CD4-positive, CD25-positive, alpha-beta regulatory T cell (primary cell): ENCODE data around the gene SEMA3G. TPM values are rescaled to one million over a fixed set of nuclear protein-coding genes. Genes with fewer than 3 reads are reported as not detected.

Experiments used
- ATAC-seq, 2 donors: fragments of 150-1000 bp; cut with Tn5 transposase; one replicate each; pipeline ENCODE4 v1.10.0; 2021; ENCODE audit warnings: low read depth in 2 of 2, moderate number of reproducible peaks in 2 of 2, moderate library complexity in 1 of 2
- DNase-seq, 3 donors: peaks; one replicate each; pipeline versions ENCODE4 v3.0.0 to v3.0.0-alpha.2; 2012 to 2022; ENCODE audit warnings: mixed read lengths in 1 of 3
- H3K27ac ChIP-seq: one replicate; pipeline ENCODE4 v1.7.0; 2013; ENCODE audit warnings: mild to moderate bottlenecking, low read length; ENCODE audit not compliant: insufficient read depth, poor library complexity, severe bottlenecking
- H3K27me3 ChIP-seq: one replicate; pipeline ENCODE4 v1.7.0; 2013; ENCODE audit warnings: low read length; ENCODE audit not compliant: control insufficient read depth, insufficient read depth
- H3K36me3 ChIP-seq: one replicate; pipeline ENCODE4 v1.7.0; 2013; ENCODE audit warnings: mild to moderate bottlenecking, low read length, moderate library complexity; ENCODE audit not compliant: control insufficient read depth, insufficient read depth
- H3K4me1 ChIP-seq: 2 replicates; pipeline ENCODE4 v1.7.0; 2013; ENCODE audit warnings: mild to moderate bottlenecking, low read length; ENCODE audit not compliant: insufficient read depth, control insufficient read depth, poor library complexity, severe bottlenecking
- H3K4me3 ChIP-seq: one replicate; pipeline ENCODE4 v1.7.0; 2013; ENCODE audit warnings: low read depth, mild to moderate bottlenecking, low read length, moderate library complexity
- H3K9me3 ChIP-seq, 2 experiments: 1 replicate in 1 of 2; 2 replicates in 1 of 2; pipeline ENCODE4 v1.7.0; 2013; ENCODE audit warnings: low read length in 2 of 2, mild to moderate bottlenecking in 1 of 2, moderate library complexity in 1 of 2; ENCODE audit not compliant: control insufficient read depth in 2 of 2
- H3K27ac Mint-ChIP-seq, 3 donors: one replicate each; pipeline ENCODE4 v1.8.0; 2020 to 2022; ENCODE audit warnings: mild to moderate bottlenecking in 3 of 3, mixed read lengths in 3 of 3, moderate library complexity in 2 of 3
- H3K27me3 Mint-ChIP-seq: one replicate; pipeline ENCODE4 v1.8.0; 2022; ENCODE audit warnings: mild to moderate bottlenecking, mixed read lengths
- H3K36me3 Mint-ChIP-seq: one replicate; pipeline ENCODE4 v1.8.0; 2020; ENCODE audit warnings: mixed read lengths
- H3K4me1 Mint-ChIP-seq, 4 donors: one replicate each; pipeline ENCODE4 v1.8.0; 2020 to 2022; ENCODE audit warnings: mixed read lengths in 4 of 4, mild to moderate bottlenecking in 1 of 4
- H3K4me3 Mint-ChIP-seq, 4 donors: one replicate each; pipeline ENCODE4 v1.8.0; 2020 to 2022; ENCODE audit warnings: mild to moderate bottlenecking in 4 of 4, mixed read lengths in 4 of 4, moderate library complexity in 3 of 4
- H3K9me3 Mint-ChIP-seq, 7 donors: one replicate each; pipeline ENCODE4 v1.8.0; 2020 to 2022; ENCODE audit warnings: mixed read lengths in 7 of 7, mild to moderate bottlenecking in 3 of 7, moderate library complexity in 2 of 7
- polyA plus RNA-seq, 4 donors: library from polyadenylated mRNA; unstranded; fragments of 300-500 nt; fragmentation: Illumina TruSeq; gene quantifications; one replicate each; pipeline ENCODE4 v1.2.3, GENCODE V29; 2021
- total RNA-seq: library from RNA; stranded (reverse); gene quantifications from one replicate; pipeline ENCODE4 v1.2.3, GENCODE V29; 2022

Gene SEMA3G
- total and polyA plus RNA-seq, 5 donors from 2014 or later: 3.2 to 33.1 (median 3.7) TPM

DNA sequence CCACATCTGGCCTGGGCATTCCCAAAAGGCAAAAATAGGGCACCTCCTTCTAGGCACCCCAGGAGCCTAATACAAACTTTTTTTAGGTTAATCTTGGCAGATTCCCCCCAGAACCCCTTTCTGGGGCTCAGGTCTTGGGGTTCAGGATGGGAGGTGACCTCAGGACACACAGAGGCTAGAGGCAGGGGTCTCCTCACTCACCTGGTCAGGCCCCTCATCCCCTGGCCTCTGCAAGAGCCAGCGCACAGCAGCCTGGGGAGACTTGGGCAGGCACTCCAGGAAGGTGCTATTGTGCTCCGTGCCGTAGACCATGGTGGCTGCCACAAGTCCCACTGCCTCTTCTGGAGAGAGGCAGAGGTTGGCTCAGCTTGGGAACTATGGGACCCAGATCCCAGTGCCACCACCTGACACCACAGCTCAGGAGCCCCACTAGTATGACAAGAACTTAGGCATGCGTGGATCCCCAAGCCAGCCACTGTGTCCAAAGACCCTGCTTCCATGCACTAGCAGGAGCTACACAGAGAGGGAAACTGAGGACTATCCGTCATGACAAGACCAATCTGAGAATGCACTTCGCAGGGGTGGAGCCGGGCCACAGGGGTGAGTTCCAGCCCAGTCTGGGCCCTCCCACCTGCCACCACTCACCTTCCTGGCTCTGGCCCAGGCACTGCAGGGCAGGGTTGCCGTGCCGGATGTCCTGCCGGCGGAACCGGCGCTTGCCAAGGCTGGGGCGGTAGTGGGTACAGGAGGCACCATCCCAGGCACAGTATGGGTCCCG lies 7.4 kb downstream of the SEMA3G start:
- ATAC-seq (no peak), DNase-seq (no peak)
- Histone ChIP-seq H3K36me3 (peaks cover 11% of the 10 kb centered on the region), H3K4me3 (no peak overlapping the region), H3K27ac (no peak overlapping the region), H3K9me3 (no peaks in the 10 kb centered on the region), H3K27me3 (no peaks in the 10 kb centered on the region), H3K4me1 (peaks cover 23% of the 10 kb centered on the region)
- no peak overlapping the region for H3K4me3 Mint-ChIP-seq
- no peak overlapping the region for H3K27ac Mint-ChIP-seq
- H3K36me3 Mint-ChIP-seq: no peaks in the 10 kb centered on the region
- no peaks in the 10 kb centered on the region for H3K27me3 Mint-ChIP-seq
- H3K4me1 Mint-ChIP-seq: peaks cover 0 to 28% (median 15%) of the 10 kb centered on the region in 4 donors
- no peaks in the 10 kb centered on the region for H3K9me3 Mint-ChIP-seq

DNA sequence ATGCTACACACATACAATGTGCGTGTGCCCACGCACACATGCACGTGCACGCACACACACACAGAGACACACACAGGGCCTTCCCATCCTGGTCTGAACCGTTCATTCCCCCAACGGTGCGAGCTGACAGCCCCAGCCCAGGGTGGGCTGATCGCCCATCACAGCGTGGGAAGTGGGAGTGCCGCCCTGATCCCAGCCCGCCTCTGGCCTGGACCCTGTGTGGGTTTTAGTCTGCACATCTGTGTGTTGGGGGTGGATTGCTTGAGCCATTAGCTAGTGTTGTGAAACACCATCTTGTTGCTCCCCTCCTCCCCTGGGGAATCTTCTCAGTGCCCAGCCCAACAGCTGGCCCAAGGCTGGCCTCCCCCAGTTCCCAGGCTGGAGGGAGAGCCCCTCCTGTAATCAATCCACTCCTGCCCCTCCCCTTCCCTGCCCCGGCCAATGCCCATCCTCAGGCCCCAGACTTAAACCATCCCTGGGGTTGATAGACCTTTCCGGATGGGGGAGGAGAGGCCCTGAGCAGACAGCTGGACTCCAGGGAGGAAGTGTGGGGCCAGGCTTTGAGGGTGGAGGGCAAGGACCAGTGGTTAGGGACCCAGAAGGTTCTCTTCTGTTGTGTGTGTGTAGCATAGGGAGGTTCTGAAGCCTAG lies 8.3 kb downstream of the SEMA3G start:
- peaks cover 11% of the 10 kb centered on the region for H3K36me3 ChIP-seq
- no peak overlapping the region for H3K27ac Mint-ChIP-seq
- no peak overlapping the region for H3K4me3 ChIP-seq
- no peaks in the 10 kb centered on the region for H3K27me3 Mint-ChIP-seq
- ATAC-seq: no peak
- H3K9me3 Mint-ChIP-seq: no peaks in the 10 kb centered on the region
- peaks cover 0 to 36% (median 20%) of the 10 kb centered on the region in 4 donors for H3K4me1 Mint-ChIP-seq
- H3K27me3 ChIP-seq: no peaks in the 10 kb centered on the region
- no peak for DNase-seq
- no peaks in the 10 kb centered on the region for H3K9me3 ChIP-seq
- no peak overlapping the region for H3K27ac ChIP-seq
- H3K36me3 Mint-ChIP-seq: no peaks in the 10 kb centered on the region
- peak overlapping the region in 1 of 4 donors; percentile 48 for H3K4me3 Mint-ChIP-seq
- H3K4me1 ChIP-seq: peaks cover 32% of the 10 kb centered on the region

DNA sequence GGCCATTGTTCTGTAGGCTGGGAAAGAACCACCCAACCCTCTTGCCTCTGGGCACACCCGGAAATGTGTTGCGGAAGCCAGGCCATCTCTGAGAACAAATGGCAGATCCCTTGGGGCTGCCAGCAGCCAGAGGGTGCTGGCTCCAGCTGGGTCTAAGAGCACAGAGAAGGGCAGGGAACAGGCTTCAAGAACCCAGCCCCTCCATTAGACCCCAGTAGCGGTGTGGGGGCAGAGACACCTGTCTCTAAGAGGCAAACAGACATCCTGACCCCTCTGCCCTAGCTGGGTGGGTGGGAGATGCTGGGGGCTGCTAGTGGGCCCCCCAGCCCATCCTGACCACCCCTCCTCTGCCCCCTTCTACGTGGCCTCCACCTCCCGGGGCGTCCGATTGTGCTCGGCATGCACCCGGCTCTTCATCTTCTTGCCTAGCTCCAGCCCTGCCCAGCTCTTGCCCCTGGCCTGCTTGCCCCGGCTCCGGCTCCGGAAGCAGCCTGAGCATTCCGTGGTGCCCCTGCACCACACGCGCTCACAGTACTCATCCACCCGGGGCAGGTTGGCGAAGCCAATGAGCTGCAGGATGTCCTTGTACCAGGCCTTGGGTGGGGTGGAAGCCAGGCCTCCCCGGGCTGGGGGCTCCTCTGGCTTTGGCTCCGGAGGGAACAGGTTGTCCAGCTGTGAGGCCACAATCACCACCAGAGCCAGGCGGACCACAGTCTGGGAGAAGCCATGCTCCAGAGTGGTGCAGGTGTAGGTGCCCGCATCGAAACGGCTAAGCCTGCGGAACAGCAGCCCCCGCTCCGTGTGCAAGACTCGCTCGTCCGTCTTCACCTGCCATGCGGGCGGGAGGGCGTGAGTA lies 9.4 kb downstream of the SEMA3G start:
- Mint-ChIP-seq H3K27me3 (no peaks in the 10 kb centered on the region), H3K9me3 (no peaks in the 10 kb centered on the region), H3K27ac (peak overlapping the region in 2 of 3 donors; percentile 29 to 46), H3K4me3 (peak overlapping the region in 3 of 4 donors; percentile 48 to 58 (median 57)), H3K36me3 (no peaks in the 10 kb centered on the region), H3K4me1 (peaks cover 0 to 39% (median 22%) of the 10 kb centered on the region in 4 donors)
- no peaks in the 10 kb centered on the region for H3K9me3 ChIP-seq
- no peaks in the 10 kb centered on the region for H3K27me3 ChIP-seq
- peaks cover 40% of the 10 kb centered on the region for H3K4me1 ChIP-seq
- no peak overlapping the region for H3K27ac ChIP-seq
- ATAC-seq (no peak), DNase-seq (no peak)
- no peak overlapping the region for H3K4me3 ChIP-seq
- peaks cover 6% of the 10 kb centered on the region for H3K36me3 ChIP-seq

DNA sequence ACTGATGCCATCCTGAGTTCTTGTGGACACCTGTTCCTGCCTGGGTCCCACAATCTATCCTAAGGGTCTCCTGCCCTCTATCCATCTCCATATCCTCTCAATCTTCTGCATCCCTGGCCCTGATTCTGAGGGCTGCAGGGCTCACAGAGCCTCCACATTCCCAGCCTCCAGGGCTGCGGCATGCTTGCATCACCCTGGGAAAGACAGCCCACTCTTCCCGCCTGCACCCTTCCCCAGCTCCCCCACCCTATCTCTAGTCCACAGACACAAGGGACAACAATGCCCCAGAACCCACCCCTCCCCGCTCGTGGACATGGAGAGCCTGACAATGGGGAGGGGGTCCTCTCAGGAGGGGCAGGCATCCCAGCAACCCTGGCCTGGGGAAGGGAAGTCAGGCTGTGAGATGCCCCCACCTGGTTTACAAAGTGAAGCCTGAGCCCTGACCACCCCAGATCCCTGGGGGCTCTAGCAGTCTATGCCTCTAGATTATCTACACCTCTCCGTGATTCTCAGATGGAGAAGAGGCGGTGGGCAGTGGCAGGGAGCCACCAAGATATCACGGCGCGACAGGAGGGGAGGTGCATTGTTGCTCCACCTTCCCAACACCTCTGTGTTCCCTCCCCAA lies 10.3 kb downstream of the SEMA3G start:
- Histone ChIP-seq H3K4me1 (peaks cover 40% of the 10 kb centered on the region), H3K4me3 (no peak overlapping the region), H3K9me3 (no peaks in the 10 kb centered on the region), H3K27ac (peak overlapping the region; percentile 72), H3K27me3 (no peaks in the 10 kb centered on the region), H3K36me3 (peaks cover 6% of the 10 kb centered on the region)
- H3K36me3 Mint-ChIP-seq: no peaks in the 10 kb centered on the region
- H3K4me1 Mint-ChIP-seq: peaks cover 0 to 39% (median 22%) of the 10 kb centered on the region in 4 donors
- H3K27me3 Mint-ChIP-seq: no peaks in the 10 kb centered on the region
- H3K27ac Mint-ChIP-seq: peak overlapping the region; percentile 29 to 95 (median 84)
- H3K9me3 Mint-ChIP-seq: no peaks in the 10 kb centered on the region
- DNase-seq (no peak), ATAC-seq (no peak)
- peak overlapping the region; percentile 40 to 76 (median 58) for H3K4me3 Mint-ChIP-seq

DNA sequence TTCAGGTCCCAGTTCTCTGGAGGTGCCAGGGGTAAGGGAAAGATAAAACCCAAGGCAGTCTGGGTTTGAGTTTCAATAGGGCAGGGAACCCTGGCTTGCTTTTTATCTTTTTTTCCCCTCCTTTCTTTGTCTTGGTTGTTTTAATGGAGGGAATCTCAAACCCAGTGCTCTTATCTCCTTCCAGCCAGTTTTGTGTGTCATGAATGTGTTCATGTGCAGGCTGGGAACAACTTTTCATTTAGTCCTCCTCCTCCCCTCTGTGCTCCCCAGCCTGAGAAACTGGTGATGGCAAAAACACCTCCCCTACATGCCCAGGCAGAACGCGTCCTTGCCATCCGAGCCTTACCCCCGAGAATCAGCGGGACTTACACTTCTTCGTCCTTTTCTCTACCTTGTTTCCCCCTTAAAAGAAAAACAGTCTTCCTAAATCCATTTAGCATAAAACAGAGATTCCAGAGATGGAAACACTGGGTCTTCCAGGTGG lies 10.9 kb downstream of the SEMA3G start:
- Mint-ChIP-seq H3K4me3 (peak overlapping the region in 3 of 4 donors; percentile 40 to 76 (median 49)), H3K4me1 (peaks cover 0 to 41% (median 23%) of the 10 kb centered on the region in 4 donors), H3K36me3 (no peaks in the 10 kb centered on the region), H3K27me3 (no peaks in the 10 kb centered on the region), H3K9me3 (no peaks in the 10 kb centered on the region), H3K27ac (peak overlapping the region; percentile 84 to 97 (median 92))
- no peak for DNase-seq
- H3K36me3 ChIP-seq: peaks cover 6% of the 10 kb centered on the region
- peaks cover 40% of the 10 kb centered on the region for H3K4me1 ChIP-seq
- H3K27ac ChIP-seq: peak overlapping the region; percentile 72
- no peaks in the 10 kb centered on the region for H3K9me3 ChIP-seq
- no peak for ATAC-seq
- no peak overlapping the region for H3K4me3 ChIP-seq
- no peaks in the 10 kb centered on the region for H3K27me3 ChIP-seq

DNA sequence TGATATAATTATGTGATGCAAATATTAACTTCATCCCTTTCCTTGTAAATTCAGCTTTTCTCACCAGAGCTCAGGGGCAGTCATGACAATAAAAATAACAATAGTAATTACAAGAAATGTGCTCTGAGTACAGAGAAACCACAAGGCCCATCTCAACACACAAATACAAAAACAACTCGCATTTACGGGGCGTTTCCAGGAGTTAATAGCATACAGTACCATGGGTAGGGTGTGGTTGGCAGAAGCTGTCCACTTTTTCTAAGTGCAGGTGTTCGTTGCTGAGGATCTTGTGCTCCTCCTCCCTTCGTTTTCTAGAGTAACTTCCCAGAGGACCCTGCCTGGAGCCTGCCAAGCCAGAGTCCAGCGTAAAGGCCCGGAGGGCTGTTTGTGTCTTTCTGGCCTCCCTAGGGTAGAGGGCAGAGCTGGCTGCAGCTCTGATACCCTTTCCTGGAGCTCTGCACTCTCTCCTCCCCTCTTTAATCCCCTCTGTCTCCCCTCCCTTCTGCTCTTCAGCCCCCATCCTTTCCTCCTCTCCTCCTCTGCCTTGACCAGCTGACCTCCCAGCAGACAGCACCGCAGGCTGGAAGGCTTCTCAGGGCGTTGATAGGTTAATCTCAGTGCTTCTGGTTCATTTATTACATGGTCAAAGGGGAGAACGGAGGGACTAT lies 11.4 kb downstream of the SEMA3G start:
- H3K27ac ChIP-seq: peak overlapping the region; percentile 72
- ATAC-seq (peak; percentile 60 to 63), DNase-seq (peak in 2 of 3 donors; percentile 37 to 72)
- no peaks in the 10 kb centered on the region for H3K27me3 ChIP-seq
- Mint-ChIP-seq H3K4me3 (peak overlapping the region; percentile 30 to 76 (median 61)), H3K27me3 (no peaks in the 10 kb centered on the region), H3K27ac (peak overlapping the region; percentile 84 to 97 (median 92)), H3K9me3 (no peaks in the 10 kb centered on the region), H3K4me1 (peaks cover 1 to 41% (median 23%) of the 10 kb centered on the region in 4 donors), H3K36me3 (no peaks in the 10 kb centered on the region)
- peak overlapping the region; percentile 37 for H3K4me3 ChIP-seq
- peaks cover 40% of the 10 kb centered on the region for H3K4me1 ChIP-seq
- H3K36me3 ChIP-seq: peaks cover 6% of the 10 kb centered on the region
- H3K9me3 ChIP-seq: no peaks in the 10 kb centered on the region
